ENCODE measurements around the gene HUWE1. TPM values are rescaled to one million over a fixed set of nuclear protein-coding genes. Genes with fewer than 3 reads are reported as not detected.

HUWE1 gene
- total and polyA plus RNA-seq, 5 donors from 2014 or later, result 7.3 to 204 (median 9.3) TPM

DNA sequence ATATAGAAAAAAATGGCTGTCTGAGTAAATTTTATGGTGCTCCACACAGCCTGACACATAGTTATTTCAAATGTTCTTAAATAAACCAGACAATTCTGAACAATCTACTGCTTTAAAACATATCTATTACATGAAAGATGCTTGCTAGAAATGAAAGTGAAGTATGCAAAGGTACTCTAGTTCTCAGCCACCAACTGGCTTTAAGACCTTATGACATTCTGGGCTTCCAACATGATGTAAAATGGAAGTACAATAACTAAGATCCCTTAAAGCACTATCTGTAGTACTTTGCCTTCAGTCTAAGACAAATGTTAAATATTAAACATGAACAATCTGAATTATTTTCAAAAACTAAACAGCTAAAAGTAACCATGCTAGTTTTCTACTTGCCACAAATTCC lies 17.3 kb downstream of the HUWE1 start:
- H3K4me1 Mint-ChIP-seq, result peaks cover 11 to 33% (median 16%) of the 10 kb centered on the region in 4 donors
- Histone ChIP-seq H3K27ac (ENCODE audit: insufficient read depth, low read length, poor library complexity, severe bottlenecking) (no peak overlapping the region), H3K9me3 (ENCODE audit: control insufficient read depth in 2 of 2, low read length in 2 of 2) (no peaks in the 10 kb centered on the region), H3K4me1 (ENCODE audit: control insufficient read depth, insufficient read depth, low read length, poor library complexity, severe bottlenecking) (no peaks in the 10 kb centered on the region), H3K4me3 (ENCODE audit: low read depth, low read length) (no peak overlapping the region), H3K36me3 (ENCODE audit: control insufficient read depth, insufficient read depth, low read length) (peaks cover 12% of the 10 kb centered on the region), H3K27me3 (ENCODE audit: control insufficient read depth, insufficient read depth, low read length) (no peaks in the 10 kb centered on the region)
- no peaks in the 10 kb centered on the region for H3K36me3 Mint-ChIP-seq
- H3K9me3 Mint-ChIP-seq, result no peaks in the 10 kb centered on the region
- no peak overlapping the region for H3K27ac Mint-ChIP-seq
- H3K27me3 Mint-ChIP-seq, result no peaks in the 10 kb centered on the region
- DNase-seq (no peak), ATAC-seq (ENCODE audit: low read depth in 2 of 2) (no peak)
- H3K4me3 Mint-ChIP-seq, result no peak overlapping the region

DNA sequence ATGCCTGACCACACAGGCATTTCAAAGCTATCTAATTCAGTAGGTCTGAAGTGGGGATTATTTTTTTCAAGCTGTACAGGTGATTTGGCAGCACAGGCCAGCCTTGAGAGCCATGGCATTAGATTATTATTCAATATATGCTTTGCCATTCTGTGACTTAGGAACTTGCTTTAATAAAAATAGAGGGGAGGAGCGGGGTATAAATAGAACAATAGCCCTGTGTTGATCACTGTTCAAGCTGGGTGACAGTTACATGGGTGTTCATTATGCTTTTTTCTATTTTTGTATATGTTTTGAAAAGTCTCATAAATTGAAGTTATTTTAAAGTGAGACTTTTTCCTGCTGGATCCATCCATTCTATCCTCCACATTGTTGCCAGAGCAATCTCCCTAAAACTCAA lies 20.3 kb downstream of the HUWE1 start:
- H3K9me3 ChIP-seq (ENCODE audit: control insufficient read depth in 2 of 2, low read length in 2 of 2), result no peaks in the 10 kb centered on the region
- peak overlapping the region; percentile 6 for H3K27ac ChIP-seq (ENCODE audit: insufficient read depth, low read length, poor library complexity, severe bottlenecking)
- DNase-seq, result no peak
- Mint-ChIP-seq H3K27ac (peak overlapping the region in 1 of 3 donors; percentile 33), H3K36me3 (peaks cover 8% of the 10 kb centered on the region), H3K4me3 (peak overlapping the region in 1 of 4 donors; percentile 90), H3K9me3 (no peaks in the 10 kb centered on the region), H3K4me1 (peaks cover 5 to 41% (median 21%) of the 10 kb centered on the region in 4 donors), H3K27me3 (no peaks in the 10 kb centered on the region)
- no peak overlapping the region for H3K4me3 ChIP-seq (ENCODE audit: low read depth, low read length)
- H3K4me1 ChIP-seq (ENCODE audit: control insufficient read depth, insufficient read depth, low read length, poor library complexity, severe bottlenecking), result no peaks in the 10 kb centered on the region
- peaks cover 14% of the 10 kb centered on the region for H3K36me3 ChIP-seq (ENCODE audit: control insufficient read depth, insufficient read depth, low read length)
- H3K27me3 ChIP-seq (ENCODE audit: control insufficient read depth, insufficient read depth, low read length), result no peaks in the 10 kb centered on the region
- no peak for ATAC-seq (ENCODE audit: low read depth in 2 of 2)

DNA sequence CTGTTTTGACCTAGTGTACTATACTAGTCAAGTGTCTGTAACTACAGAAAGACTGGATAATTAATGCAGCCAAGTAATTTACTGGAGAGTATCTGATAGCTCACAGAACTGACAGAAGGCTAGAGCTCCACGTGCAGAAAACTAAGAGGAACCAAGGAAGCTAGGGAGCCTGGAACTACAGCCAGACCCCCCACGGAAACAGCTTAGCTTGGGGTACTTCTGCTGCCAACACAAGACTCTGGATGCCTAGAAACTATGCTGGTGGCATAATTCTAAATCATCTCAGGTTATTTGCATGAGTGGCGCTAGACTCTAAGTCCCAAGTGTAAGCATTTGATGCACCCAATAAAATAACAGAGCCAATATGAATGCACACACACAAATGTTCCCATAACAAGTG lies 26.5 kb downstream of the HUWE1 start:
- Mint-ChIP-seq H3K4me1 (peaks cover 12 to 44% (median 20%) of the 10 kb centered on the region in 4 donors), H3K27ac (peak overlapping the region in 1 of 3 donors; percentile 9), H3K36me3 (peaks cover 15% of the 10 kb centered on the region), H3K9me3 (no peaks in the 10 kb centered on the region), H3K4me3 (no peak overlapping the region), H3K27me3 (no peaks in the 10 kb centered on the region)
- H3K4me3 ChIP-seq (ENCODE audit: low read depth, low read length), result no peak overlapping the region
- H3K36me3 ChIP-seq (ENCODE audit: control insufficient read depth, insufficient read depth, low read length), result peaks cover 10% of the 10 kb centered on the region
- no peaks in the 10 kb centered on the region for H3K9me3 ChIP-seq (ENCODE audit: control insufficient read depth in 2 of 2, low read length in 2 of 2)
- no peak for ATAC-seq (ENCODE audit: low read depth in 2 of 2)
- DNase-seq, result no peak
- no peaks in the 10 kb centered on the region for H3K4me1 ChIP-seq (ENCODE audit: control insufficient read depth, insufficient read depth, low read length, poor library complexity, severe bottlenecking)
- H3K27ac ChIP-seq (ENCODE audit: insufficient read depth, low read length, poor library complexity, severe bottlenecking), result peak overlapping the region; percentile 14
- no peaks in the 10 kb centered on the region for H3K27me3 ChIP-seq (ENCODE audit: control insufficient read depth, insufficient read depth, low read length)

DNA sequence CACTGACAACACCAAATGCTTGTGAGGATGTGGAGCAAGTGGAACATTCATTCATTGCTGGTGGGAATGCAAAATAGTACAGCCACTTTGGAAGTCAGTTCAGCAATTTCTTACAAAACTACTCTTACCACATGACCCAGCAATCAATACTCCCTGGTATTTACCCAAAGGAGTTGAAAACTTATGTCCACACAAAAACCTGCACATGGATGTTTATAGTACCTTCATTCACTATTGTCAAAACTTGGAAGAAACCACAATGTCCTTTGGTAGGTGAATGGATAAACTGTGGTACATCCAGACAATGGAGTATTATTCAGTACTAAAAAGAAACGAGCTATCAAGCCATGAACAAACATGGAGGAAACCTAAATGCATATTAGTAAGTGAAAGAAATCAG lies 27.5 kb downstream of the HUWE1 start:
- no peak for DNase-seq
- H3K4me3 ChIP-seq (ENCODE audit: low read depth, low read length), result peak overlapping the region; percentile 13
- peaks cover 12% of the 10 kb centered on the region for H3K36me3 ChIP-seq (ENCODE audit: control insufficient read depth, insufficient read depth, low read length)
- Mint-ChIP-seq H3K4me1 (peaks cover 12 to 54% (median 20%) of the 10 kb centered on the region in 4 donors), H3K27me3 (no peaks in the 10 kb centered on the region), H3K9me3 (no peaks in the 10 kb centered on the region), H3K4me3 (no peak overlapping the region), H3K36me3 (peaks cover 15% of the 10 kb centered on the region), H3K27ac (peak overlapping the region in 1 of 3 donors; percentile 9)
- H3K27ac ChIP-seq (ENCODE audit: insufficient read depth, low read length, poor library complexity, severe bottlenecking), result no peak overlapping the region
- H3K27me3 ChIP-seq (ENCODE audit: control insufficient read depth, insufficient read depth, low read length), result no peaks in the 10 kb centered on the region
- H3K9me3 ChIP-seq (ENCODE audit: control insufficient read depth in 2 of 2, low read length in 2 of 2), result no peaks in the 10 kb centered on the region
- peaks cover under 1% of the 10 kb centered on the region for H3K4me1 ChIP-seq (ENCODE audit: control insufficient read depth, insufficient read depth, low read length, poor library complexity, severe bottlenecking)
- no peak for ATAC-seq (ENCODE audit: low read depth in 2 of 2)

DNA sequence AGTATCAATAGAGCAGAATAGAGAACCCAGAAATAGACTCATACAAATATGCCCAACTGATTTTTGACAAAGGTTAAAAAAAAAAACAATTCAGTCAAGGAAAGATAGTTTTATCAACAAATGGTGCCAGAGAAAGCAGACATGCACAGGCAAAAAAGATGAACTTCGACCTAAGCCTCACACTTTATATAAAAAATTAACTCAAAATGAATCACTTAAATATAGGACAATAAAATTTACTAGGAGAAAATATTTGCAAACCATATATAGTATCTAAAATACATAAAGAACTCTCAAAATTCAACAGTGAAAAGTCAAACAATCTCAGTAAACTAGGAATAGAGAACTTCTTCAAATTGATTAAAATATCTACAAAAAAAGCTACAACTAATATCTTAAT lies 29.7 kb downstream of the HUWE1 start:
- ATAC-seq (ENCODE audit: low read depth in 2 of 2), result no peak
- no peak overlapping the region for H3K4me3 Mint-ChIP-seq
- H3K4me1 Mint-ChIP-seq, result peaks cover 12 to 49% (median 17%) of the 10 kb centered on the region in 4 donors

DNA sequence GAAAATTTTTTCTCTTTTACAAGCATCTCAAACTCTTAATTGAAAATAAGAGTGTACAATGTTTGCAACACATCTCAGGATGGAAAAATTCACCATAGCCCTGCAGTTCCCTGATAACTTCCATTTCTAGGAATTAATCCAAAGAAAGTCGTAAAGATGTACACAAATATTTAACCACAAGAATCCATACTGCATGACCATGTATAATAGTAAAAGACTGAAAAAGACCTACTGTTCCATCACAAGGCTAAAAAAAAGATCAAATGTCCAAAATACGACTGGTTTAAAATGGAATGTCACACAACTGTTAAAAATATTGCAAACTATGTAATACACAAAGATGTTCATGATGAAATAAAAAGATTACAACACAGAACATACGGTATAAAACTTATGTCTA lies 32.1 kb downstream of the HUWE1 start:
- Histone ChIP-seq H3K4me1 (ENCODE audit: control insufficient read depth, insufficient read depth, low read length, poor library complexity, severe bottlenecking) (peaks cover 3% of the 10 kb centered on the region), H3K27me3 (ENCODE audit: control insufficient read depth, insufficient read depth, low read length) (no peaks in the 10 kb centered on the region), H3K27ac (ENCODE audit: insufficient read depth, low read length, poor library complexity, severe bottlenecking) (no peak overlapping the region), H3K4me3 (ENCODE audit: low read depth, low read length) (no peak overlapping the region), H3K36me3 (ENCODE audit: control insufficient read depth, insufficient read depth, low read length) (peaks cover 43% of the 10 kb centered on the region), H3K9me3 (ENCODE audit: control insufficient read depth in 2 of 2, low read length in 2 of 2) (no peaks in the 10 kb centered on the region)
- Mint-ChIP-seq H3K9me3 (no peaks in the 10 kb centered on the region), H3K4me1 (peaks cover 9 to 42% (median 16%) of the 10 kb centered on the region in 4 donors), H3K27ac (peak overlapping the region in 1 of 3 donors; percentile 68), H3K36me3 (peaks cover 7% of the 10 kb centered on the region), H3K27me3 (no peaks in the 10 kb centered on the region), H3K4me3 (no peak overlapping the region)
- ATAC-seq (ENCODE audit: low read depth in 2 of 2) (no peak), DNase-seq (no peak)

More for the DNA sequence above, 29.7 kb downstream of the HUWE1 start:
- H3K36me3 ChIP-seq (ENCODE audit: control insufficient read depth, insufficient read depth, low read length), result peaks cover 27% of the 10 kb centered on the region
- Mint-ChIP-seq H3K27ac (no peak overlapping the region), H3K27me3 (no peaks in the 10 kb centered on the region), H3K9me3 (no peaks in the 10 kb centered on the region), H3K36me3 (peaks cover 7% of the 10 kb centered on the region)
- H3K4me3 ChIP-seq (ENCODE audit: low read depth, low read length), result no peak overlapping the region
- no peaks in the 10 kb centered on the region for H3K27me3 ChIP-seq (ENCODE audit: control insufficient read depth, insufficient read depth, low read length)
- DNase-seq, result no peak
- peaks cover 3% of the 10 kb centered on the region for H3K4me1 ChIP-seq (ENCODE audit: control insufficient read depth, insufficient read depth, low read length, poor library complexity, severe bottlenecking)
- H3K9me3 ChIP-seq (ENCODE audit: control insufficient read depth in 2 of 2, low read length in 2 of 2), result no peaks in the 10 kb centered on the region
- H3K27ac ChIP-seq (ENCODE audit: insufficient read depth, low read length, poor library complexity, severe bottlenecking), result no peak overlapping the region

DNA sequence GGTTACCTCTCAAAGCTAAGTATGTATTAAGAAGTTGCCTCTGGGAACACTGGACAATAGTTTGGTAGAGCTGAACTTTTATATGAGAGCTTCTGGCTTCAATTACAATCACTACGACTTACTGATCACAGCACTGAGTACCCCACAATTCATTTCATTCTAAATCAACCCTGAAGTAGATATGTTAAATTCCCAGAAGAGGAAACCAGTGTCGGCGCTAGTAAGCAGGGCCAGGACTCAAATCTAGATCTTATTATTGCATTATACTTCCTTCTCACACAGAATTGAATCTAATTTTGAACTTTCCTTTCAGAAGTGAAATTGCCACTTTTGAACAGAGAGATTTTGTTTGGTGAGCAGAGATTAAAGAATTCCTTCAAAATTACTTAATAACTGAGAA lies 41.8 kb downstream of the HUWE1 start:
- Mint-ChIP-seq H3K27me3 (no peaks in the 10 kb centered on the region), H3K36me3 (peaks cover 20% of the 10 kb centered on the region), H3K9me3 (no peaks in the 10 kb centered on the region), H3K27ac (peak overlapping the region in 1 of 3 donors; percentile 2), H3K4me3 (no peak overlapping the region), H3K4me1 (peaks cover 0 to 3% (median 1%) of the 10 kb centered on the region in 4 donors)
- Histone ChIP-seq H3K4me3 (ENCODE audit: low read depth, low read length) (no peak overlapping the region), H3K9me3 (ENCODE audit: control insufficient read depth in 2 of 2, low read length in 2 of 2) (no peaks in the 10 kb centered on the region), H3K4me1 (ENCODE audit: control insufficient read depth, insufficient read depth, low read length, poor library complexity, severe bottlenecking) (no peaks in the 10 kb centered on the region), H3K36me3 (ENCODE audit: control insufficient read depth, insufficient read depth, low read length) (peaks cover 81% of the 10 kb centered on the region), H3K27ac (ENCODE audit: insufficient read depth, low read length, poor library complexity, severe bottlenecking) (no peak overlapping the region), H3K27me3 (ENCODE audit: control insufficient read depth, insufficient read depth, low read length) (no peaks in the 10 kb centered on the region)
- ATAC-seq (ENCODE audit: low read depth in 2 of 2) (no peak), DNase-seq (no peak)

DNA sequence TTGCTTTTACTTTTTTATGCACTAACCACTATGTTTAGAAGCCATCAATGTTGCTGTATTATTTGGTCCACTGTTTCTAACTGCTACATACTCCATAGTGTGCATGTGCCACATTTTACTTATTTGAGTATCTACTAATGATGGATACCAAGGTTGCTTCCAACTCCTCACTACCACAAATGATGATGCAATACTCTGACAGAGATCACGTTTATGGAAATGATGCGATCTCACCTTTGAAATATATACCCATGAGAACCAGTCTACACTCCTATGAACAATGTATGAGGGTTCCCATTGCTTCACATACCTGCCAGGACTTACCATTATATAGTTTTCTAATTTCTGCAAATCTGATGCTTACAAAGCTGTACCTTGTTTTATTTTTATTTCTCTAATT lies 44.2 kb downstream of the HUWE1 start:
- H3K27ac Mint-ChIP-seq, result no peak overlapping the region
- H3K4me3 Mint-ChIP-seq, result no peak overlapping the region
- Histone ChIP-seq H3K27me3 (ENCODE audit: control insufficient read depth, insufficient read depth, low read length) (no peaks in the 10 kb centered on the region), H3K27ac (ENCODE audit: insufficient read depth, low read length, poor library complexity, severe bottlenecking) (no peak overlapping the region), H3K4me1 (ENCODE audit: control insufficient read depth, insufficient read depth, low read length, poor library complexity, severe bottlenecking) (no peaks in the 10 kb centered on the region), H3K9me3 (ENCODE audit: control insufficient read depth in 2 of 2, low read length in 2 of 2) (no peaks in the 10 kb centered on the region), H3K4me3 (ENCODE audit: low read depth, low read length) (no peak overlapping the region), H3K36me3 (ENCODE audit: control insufficient read depth, insufficient read depth, low read length) (peaks cover 71% of the 10 kb centered on the region)
- no peaks in the 10 kb centered on the region for H3K9me3 Mint-ChIP-seq
- H3K36me3 Mint-ChIP-seq, result peaks cover 17% of the 10 kb centered on the region
- no peaks in the 10 kb centered on the region for H3K27me3 Mint-ChIP-seq
- ATAC-seq (ENCODE audit: low read depth in 2 of 2) (no peak), DNase-seq (no peak)
- H3K4me1 Mint-ChIP-seq, result peaks cover 0 to 4% (median 0%) of the 10 kb centered on the region in 4 donors

All from CD4-positive, CD25-positive, alpha-beta regulatory T cell (primary cell).